A673 (cell line): ENCODE data around the gene ATG16L2.

Experiments used
- EZH2 ChIP-seq: fragments of 200-600 bp; sonication (generic); IDR thresholded peaks from 2 replicates; pipeline ENCODE4 v1.6.1; 2017; ENCODE audit warnings: borderline replicate concordance, low read depth, mild to moderate bottlenecking, mixed read lengths, antibody characterized with exemption, low read length; ENCODE audit not compliant: poor library complexity, severe bottlenecking
- TF ChIP-seq, protein P1 (sequence below): fragments of 300-800, 200-600 bp; sonication (generic); conservative IDR thresholded peaks from 2 replicates; pipeline ENCODE4 v1.5.1; 2017; ENCODE audit warnings: low read depth, mild to moderate bottlenecking, antibody characterized with exemption, low read length, moderate library complexity, mixed read lengths

DNA sequence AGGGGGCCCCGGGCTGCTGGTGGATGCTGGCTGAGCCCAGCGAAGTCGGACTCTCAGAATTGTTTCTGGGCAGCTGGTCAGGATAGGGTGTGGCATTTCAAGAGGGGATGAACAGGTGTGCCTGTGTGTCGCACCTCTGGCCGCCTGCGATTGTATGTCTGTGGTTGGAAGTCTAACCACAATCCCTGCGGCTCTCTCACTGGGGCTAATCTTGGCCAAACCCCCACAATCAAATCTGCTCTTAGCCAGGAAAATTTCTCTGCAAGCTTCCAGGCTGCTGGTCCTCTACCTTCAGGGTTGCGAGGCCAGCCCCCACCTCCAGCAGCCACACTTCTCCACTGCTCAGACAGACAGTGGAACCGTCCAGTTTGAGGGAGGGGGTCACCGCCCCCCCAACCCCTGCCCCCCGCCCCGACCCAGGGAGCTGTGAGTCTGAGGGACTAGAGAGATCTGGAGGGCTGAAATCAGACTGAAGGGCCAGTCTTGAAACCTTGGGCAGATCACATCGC, 953 bp downstream of the ATG16L2 start:
- TF ChIP-seq, protein P1, sequence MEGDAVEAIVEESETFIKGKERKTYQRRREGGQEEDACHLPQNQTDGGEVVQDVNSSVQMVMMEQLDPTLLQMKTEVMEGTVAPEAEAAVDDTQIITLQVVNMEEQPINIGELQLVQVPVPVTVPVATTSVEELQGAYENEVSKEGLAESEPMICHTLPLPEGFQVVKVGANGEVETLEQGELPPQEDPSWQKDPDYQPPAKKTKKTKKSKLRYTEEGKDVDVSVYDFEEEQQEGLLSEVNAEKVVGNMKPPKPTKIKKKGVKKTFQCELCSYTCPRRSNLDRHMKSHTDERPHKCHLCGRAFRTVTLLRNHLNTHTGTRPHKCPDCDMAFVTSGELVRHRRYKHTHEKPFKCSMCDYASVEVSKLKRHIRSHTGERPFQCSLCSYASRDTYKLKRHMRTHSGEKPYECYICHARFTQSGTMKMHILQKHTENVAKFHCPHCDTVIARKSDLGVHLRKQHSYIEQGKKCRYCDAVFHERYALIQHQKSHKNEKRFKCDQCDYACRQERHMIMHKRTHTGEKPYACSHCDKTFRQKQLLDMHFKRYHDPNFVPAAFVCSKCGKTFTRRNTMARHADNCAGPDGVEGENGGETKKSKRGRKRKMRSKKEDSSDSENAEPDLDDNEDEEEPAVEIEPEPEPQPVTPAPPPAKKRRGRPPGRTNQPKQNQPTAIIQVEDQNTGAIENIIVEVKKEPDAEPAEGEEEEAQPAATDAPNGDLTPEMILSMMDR: no peak
- no peak for TF ChIP-seq EZH2
